ENCODE measurements around the gene SLC10A3. TPM values are rescaled to one million over a fixed set of nuclear protein-coding genes. Genes with fewer than 3 reads are reported as not detected.

The SLC10A3 gene
- total and polyA plus RNA-seq, 7 experiments from 2014 or later = 11.7 to 58.7 (median 20.1) TPM

GRCh38 chrX:154513716-154514115 is 23.3 kb upstream of the SLC10A3 start:
- H3K9me3 ChIP-seq (ENCODE audit: control insufficient read depth in 2 of 3, low read length in 3 of 3) = no peaks in the 10 kb centered on the region
- DNase-seq = no peak
- Mint-ChIP-seq H3K4me3 (peak overlapping the region in 9 of 10 donors; percentile 27 to 67 (median 52)), H3K4me1 (peaks cover 18 to 39% (median 35%) of the 10 kb centered on the region in 7 donors), H3K36me3 (peaks cover 11 to 25% (median 14%) of the 10 kb centered on the region in 5 donors), H3K27ac (peak overlapping the region; percentile 38 to 93 (median 71)), H3K9me3 (peaks cover 0 to 5% (median 0%) of the 10 kb centered on the region in 11 donors), H3K27me3 (no peaks in the 10 kb centered on the region)
- intact Hi-C loops (cut with micrococcal nuclease) = loop anchor here in 1 of 2 donors (10.0 kb wide), 1 partner anchor 139 kb away; the partner anchor contains the start of genes EMD and FLNA
- POLR2A ChIA-PET = interaction anchor here (2.6 to 5.5 kb wide), 2 partner anchors 13 to 25 kb away, joined by 7 to 69 read pairs; partner anchors contain the start of genes SLC10A3 and UBL4A
- H3K4me1 ChIP-seq (ENCODE audit: control insufficient read depth in 2 of 2, insufficient read depth in 2 of 2, low read length in 2 of 2) = peaks cover 6 to 12% of the 10 kb centered on the region in 2 donors
- peaks cover 0 to 12% (median 0%) of the 10 kb centered on the region in 3 experiments for H3K36me3 ChIP-seq (ENCODE audit: control insufficient read depth in 2 of 3, insufficient read depth in 3 of 3, low read length in 3 of 3)
- CTCF ChIA-PET = interaction anchor here (0.6 kb wide), 1 partner anchor 22 kb away, joined by 3 read pairs; no protein-coding TSS in a partner anchor
- H3K27me3 ChIP-seq (ENCODE audit: control insufficient read depth in 2 of 2, insufficient read depth in 2 of 2, low read length in 2 of 2) = no peaks in the 10 kb centered on the region
- ATAC-seq = no peak
- H3K27ac ChIP-seq (ENCODE audit: low read depth, low read length) = no peak overlapping the region
- H3K4me3 ChIP-seq (ENCODE audit: low read length) = no peak overlapping the region

- no peaks in the 10 kb centered on the region for H3K9me3 ChIP-seq (ENCODE audit: control insufficient read depth in 2 of 3, low read length in 3 of 3)
- H3K4me1 ChIP-seq (ENCODE audit: control insufficient read depth in 2 of 2, insufficient read depth in 2 of 2, low read length in 2 of 2) = peaks cover 6 to 12% of the 10 kb centered on the region in 2 donors
- Mint-ChIP-seq H3K9me3 (peaks cover 0 to 5% (median 0%) of the 10 kb centered on the region in 11 donors), H3K36me3 (peaks cover 11 to 29% (median 15%) of the 10 kb centered on the region in 5 donors), H3K27ac (peak overlapping the region in 4 of 9 donors; percentile 13 to 84 (median 64)), H3K27me3 (no peaks in the 10 kb centered on the region), H3K4me3 (peak overlapping the region in 4 of 10 donors; percentile 23 to 58 (median 45)), H3K4me1 (peaks cover 18 to 39% (median 35%) of the 10 kb centered on the region in 7 donors)
- intact Hi-C loops (cut with micrococcal nuclease) = loop anchor here in 1 of 2 donors (10.0 kb wide), 1 partner anchor 138 kb away; the partner anchor contains the start of genes EMD and FLNA
- H3K36me3 ChIP-seq (ENCODE audit: control insufficient read depth in 2 of 3, insufficient read depth in 3 of 3, low read length in 3 of 3) = peaks cover 0 to 15% (median 0%) of the 10 kb centered on the region in 3 experiments
- no peaks in the 10 kb centered on the region for H3K27me3 ChIP-seq (ENCODE audit: control insufficient read depth in 2 of 2, insufficient read depth in 2 of 2, low read length in 2 of 2)
- no peak overlapping the region for H3K27ac ChIP-seq (ENCODE audit: low read depth, low read length)
- POLR2A ChIA-PET = interaction anchor here (2.6 to 5.5 kb wide), 2 partner anchors 14 to 25 kb away, joined by 7 to 69 read pairs; partner anchors contain the start of genes SLC10A3 and UBL4A
- DNase-seq (no peak), ATAC-seq (no peak)
- H3K4me3 ChIP-seq (ENCODE audit: low read length) = no peak overlapping the region
- CTCF ChIA-PET = no interaction called here
Observed at GRCh38 chrX:154512879-154513553, 22.6 kb upstream of the SLC10A3 start.

- POLR2A ChIA-PET = no interaction called here
- peak overlapping the region in 7 of 10 donors; percentile 7 to 66 (median 48) for H3K4me3 Mint-ChIP-seq
- DNase-seq = no peak
- no peak for ATAC-seq
- H3K27ac Mint-ChIP-seq = peak overlapping the region; percentile 79 to 93 (median 87)
- peaks cover 0 to 26% (median 0%) of the 10 kb centered on the region in 3 experiments for H3K36me3 ChIP-seq (ENCODE audit: control insufficient read depth in 2 of 3, insufficient read depth in 3 of 3, low read length in 3 of 3)
- intact Hi-C loops (cut with micrococcal nuclease) = loop anchor here in 1 of 2 donors (10.0 kb wide), 1 partner anchor 137 kb away; the partner anchor contains the start of genes EMD and FLNA
- H3K27me3 ChIP-seq (ENCODE audit: control insufficient read depth in 2 of 2, insufficient read depth in 2 of 2, low read length in 2 of 2) = no peaks in the 10 kb centered on the region
- H3K9me3 ChIP-seq (ENCODE audit: control insufficient read depth in 2 of 3, low read length in 3 of 3) = no peaks in the 10 kb centered on the region
- CTCF ChIA-PET = no interaction called here
- H3K4me1 Mint-ChIP-seq = peaks cover 18 to 39% (median 35%) of the 10 kb centered on the region in 7 donors
- peaks cover 0 to 4% (median 0%) of the 10 kb centered on the region in 11 donors for H3K9me3 Mint-ChIP-seq
- peaks cover 6 to 11% of the 10 kb centered on the region in 2 donors for H3K4me1 ChIP-seq (ENCODE audit: control insufficient read depth in 2 of 2, insufficient read depth in 2 of 2, low read length in 2 of 2)
- peaks cover 11 to 29% (median 15%) of the 10 kb centered on the region in 5 donors for H3K36me3 Mint-ChIP-seq
- peak overlapping the region; percentile 66 for H3K27ac ChIP-seq (ENCODE audit: low read depth, low read length)
- H3K27me3 Mint-ChIP-seq = no peaks in the 10 kb centered on the region
- no peak overlapping the region for H3K4me3 ChIP-seq (ENCODE audit: low read length)
Observed at GRCh38 chrX:154511761-154512160, 21.3 kb upstream of the SLC10A3 start.

GRCh38 chrX:154509455-154509854 is 19.0 kb upstream of the SLC10A3 start:
- Histone ChIP-seq H3K9me3 (ENCODE audit: control insufficient read depth in 2 of 3, low read length in 3 of 3) (no peaks in the 10 kb centered on the region), H3K27me3 (ENCODE audit: control insufficient read depth in 2 of 2, insufficient read depth in 2 of 2, low read length in 2 of 2) (no peaks in the 10 kb centered on the region), H3K36me3 (ENCODE audit: control insufficient read depth in 2 of 3, insufficient read depth in 3 of 3, low read length in 3 of 3) (peaks cover 0 to 45% (median 0%) of the 10 kb centered on the region in 3 experiments), H3K4me1 (ENCODE audit: control insufficient read depth in 2 of 2, insufficient read depth in 2 of 2, low read length in 2 of 2) (peaks cover 5 to 6% of the 10 kb centered on the region in 2 donors), H3K27ac (ENCODE audit: low read depth, low read length) (no peak overlapping the region), H3K4me3 (ENCODE audit: low read length) (no peak overlapping the region)
- Mint-ChIP-seq H3K4me1 (peaks cover 13 to 28% (median 23%) of the 10 kb centered on the region in 7 donors), H3K36me3 (peaks cover 11 to 30% (median 15%) of the 10 kb centered on the region in 5 donors), H3K4me3 (peak overlapping the region in 1 of 10 donors; percentile 45), H3K9me3 (peaks cover 0 to 3% (median 0%) of the 10 kb centered on the region in 11 donors), H3K27me3 (no peaks in the 10 kb centered on the region), H3K27ac (peak overlapping the region in 1 of 9 donors; percentile 23)
- no peak for DNase-seq
- CTCF ChIA-PET = no interaction called here
- POLR2A ChIA-PET = interaction anchor here (0.6 to 1.5 kb wide), 2 partner anchors 18 to 32 kb away, joined by 3 read pairs; no protein-coding TSS in a partner anchor
- ATAC-seq = no peak
- intact Hi-C loops (cut with micrococcal nuclease) = no loop called here

- Histone ChIP-seq H3K27me3 (ENCODE audit: control insufficient read depth in 2 of 2, insufficient read depth in 2 of 2, low read length in 2 of 2) (no peaks in the 10 kb centered on the region), H3K9me3 (ENCODE audit: control insufficient read depth in 2 of 3, low read length in 3 of 3) (no peaks in the 10 kb centered on the region), H3K4me3 (ENCODE audit: low read length) (no peak overlapping the region), H3K27ac (ENCODE audit: low read depth, low read length) (no peak overlapping the region), H3K4me1 (ENCODE audit: control insufficient read depth in 2 of 2, insufficient read depth in 2 of 2, low read length in 2 of 2) (peaks cover 5 to 6% of the 10 kb centered on the region in 2 donors), H3K36me3 (ENCODE audit: control insufficient read depth in 2 of 3, insufficient read depth in 3 of 3, low read length in 3 of 3) (peaks cover 0 to 45% (median 0%) of the 10 kb centered on the region in 3 experiments)
- Mint-ChIP-seq H3K27me3 (no peaks in the 10 kb centered on the region), H3K36me3 (peaks cover 10 to 24% (median 11%) of the 10 kb centered on the region in 5 donors), H3K4me1 (peaks cover 6 to 21% (median 16%) of the 10 kb centered on the region in 7 donors), H3K27ac (peak overlapping the region in 2 of 9 donors; percentile 21 to 31), H3K9me3 (peaks cover 0 to 3% (median 0%) of the 10 kb centered on the region in 11 donors), H3K4me3 (no peak overlapping the region)
- intact Hi-C loops (cut with micrococcal nuclease) = no loop called here
- ChIA-PET POLR2A (no interaction called here), CTCF (no interaction called here)
- ATAC-seq = no peak
- no peak for DNase-seq
Observed at GRCh38 chrX:154508384-154508745, 17.9 kb upstream of the SLC10A3 start.

- no peak overlapping the region for H3K27ac Mint-ChIP-seq
- POLR2A ChIA-PET = interaction anchor here (1.0 to 1.1 kb wide), 2 partner anchors 8 to 18 kb away, joined by 3 read pairs; partner anchors contain the start of gene FAM3A
- intact Hi-C loops (cut with micrococcal nuclease) = no loop called here
Observed at GRCh38 chrX:154507673-154508383, 17.4 kb upstream of the SLC10A3 start.

More at GRCh38 chrX:154507673-154508383, 17.4 kb upstream of the SLC10A3 start:
- H3K27me3 ChIP-seq (ENCODE audit: control insufficient read depth in 2 of 2, insufficient read depth in 2 of 2, low read length in 2 of 2) = no peaks in the 10 kb centered on the region
- peaks cover 5 to 6% of the 10 kb centered on the region in 2 donors for H3K4me1 ChIP-seq (ENCODE audit: control insufficient read depth in 2 of 2, insufficient read depth in 2 of 2, low read length in 2 of 2)
- ATAC-seq (no peak), DNase-seq (no peak)
- no peak overlapping the region for H3K27ac ChIP-seq (ENCODE audit: low read depth, low read length)
- CTCF ChIA-PET = no interaction called here
- Mint-ChIP-seq H3K36me3 (peaks cover 10 to 24% (median 11%) of the 10 kb centered on the region in 5 donors), H3K27me3 (no peaks in the 10 kb centered on the region), H3K4me1 (peaks cover 6 to 20% (median 16%) of the 10 kb centered on the region in 7 donors), H3K9me3 (peaks cover 0 to 3% (median 0%) of the 10 kb centered on the region in 11 donors), H3K4me3 (no peak overlapping the region)
- peaks cover 0 to 45% (median 0%) of the 10 kb centered on the region in 3 experiments for H3K36me3 ChIP-seq (ENCODE audit: control insufficient read depth in 2 of 3, insufficient read depth in 3 of 3, low read length in 3 of 3)
- H3K9me3 ChIP-seq (ENCODE audit: control insufficient read depth in 2 of 3, low read length in 3 of 3) = no peaks in the 10 kb centered on the region
- H3K4me3 ChIP-seq (ENCODE audit: low read length) = no peak overlapping the region
